OCI-LY1 (cell line): ENCODE data around the gene PAX5.

Experiments
- H2AFZ ChIP-seq: fragments of 200-600 bp; sonication (generic), shearing (Covaris generic); 2 replicates; pipeline ENCODE4 v1.6.0; 2014; ENCODE audit warnings: antibody characterized with exemption, mild to moderate bottlenecking, low read length
- H3F3A ChIP-seq: fragments of 200-600 bp; sonication (generic), shearing (Covaris generic); 2 replicates; pipeline ENCODE4 v1.6.0; 2014; ENCODE audit warnings: mild to moderate bottlenecking, antibody characterized with exemption, low read length, moderate library complexity; ENCODE audit not compliant: insufficient read depth
- H3K27ac ChIP-seq: fragments of 200-600 bp; sonication (generic); 2 replicates; pipeline ENCODE4 v1.5.1; 2014; ENCODE audit warnings: low read length, mixed run types, mild to moderate bottlenecking, low read depth; ENCODE audit not compliant: poor library complexity, severe bottlenecking
- H3K27me3 ChIP-seq: fragments of 200-600 bp; sonication (generic); 2 replicates; pipeline ENCODE4 v1.6.0; 2014; ENCODE audit warnings: antibody characterized with exemption, mild to moderate bottlenecking, low read length, moderate library complexity; ENCODE audit not compliant: insufficient read depth
- H3K36me3 ChIP-seq: fragments of 200-600 bp; sonication (generic); 2 replicates; pipeline ENCODE4 v1.6.1; 2014; ENCODE audit warnings: mild to moderate bottlenecking, antibody characterized with exemption, low read length, moderate library complexity, mixed read lengths; ENCODE audit not compliant: insufficient read depth
- H3K4me1 ChIP-seq: fragments of 200-600 bp; sonication (generic); 2 replicates; pipeline ENCODE4 v1.5.1; 2014; ENCODE audit warnings: mild to moderate bottlenecking, low read length, moderate library complexity; ENCODE audit not compliant: insufficient read depth, severe bottlenecking
- H3K4me2 ChIP-seq: fragments of 200-600 bp; sonication (generic), shearing (Covaris generic); 2 replicates; pipeline ENCODE4 v1.6.1; 2014; ENCODE audit warnings: low read length
- H3K4me3 ChIP-seq: fragments of 200-600 bp; sonication (generic); 2 replicates; pipeline ENCODE4 v1.5.1; 2014; ENCODE audit warnings: low read length, low read depth, mild to moderate bottlenecking, mixed read lengths; ENCODE audit not compliant: poor library complexity, severe bottlenecking
- H3K79me2 ChIP-seq: fragments of 200-600 bp; shearing (Covaris generic); 2 replicates; pipeline ENCODE4 v1.6.1; 2016; ENCODE audit warnings: mixed run types, low read length, mixed read lengths; ENCODE audit not compliant: insufficient read depth
- H3K9ac ChIP-seq: fragments of 200-600 bp; sonication (generic), shearing (Covaris generic); 2 replicates; pipeline ENCODE4 v1.6.1; 2014; ENCODE audit warnings: mild to moderate bottlenecking, low read length, mixed read lengths
- H3K9me2 ChIP-seq: fragments of 200-600 bp; sonication (generic), shearing (Covaris generic); 2 replicates; pipeline ENCODE4 v1.6.1; 2014; ENCODE audit warnings: low read depth, mild to moderate bottlenecking, low read length, mixed read lengths
- H3K9me3 ChIP-seq: fragments of 200-600 bp; shearing (Covaris generic); 2 replicates; pipeline ENCODE4 v1.6.1; 2014; ENCODE audit warnings: low read length, mixed read lengths
- H4K20me1 ChIP-seq: fragments of 200-600 bp; sonication (generic), shearing (Covaris generic); 2 replicates; pipeline ENCODE4 v1.6.0; 2016; ENCODE audit warnings: mild to moderate bottlenecking, low read length; ENCODE audit not compliant: insufficient read depth
- CTCF ChIP-seq: fragments of 200-600 bp; sonication (generic), shearing (Covaris generic); IDR thresholded peaks from 2 replicates; pipeline ENCODE4 v1.5.1; 2017; ENCODE audit warnings: mild to moderate bottlenecking, antibody characterized with exemption, low read length, moderate library complexity, mixed read lengths
- EZH2 ChIP-seq: fragments of 200-600 bp; sonication (generic), shearing (Covaris generic); IDR thresholded peaks from 2 replicates; pipeline ENCODE4 v1.8.0; 2017; ENCODE audit warnings: borderline replicate concordance, mixed run types, mild to moderate bottlenecking, antibody characterized with exemption, low read length, moderate library complexity, mixed read lengths

PAX5 gene

GRCh38 chr9:37030611-37030939 lies 3.5 kb downstream of the PAX5 start:
- no peaks in the 10 kb centered on the region for H3K9me2 ChIP-seq
- peak overlapping the region; percentile 82 for H3K4me3 ChIP-seq
- peaks cover 5% of the 10 kb centered on the region; the same call in 1 of the 2 replicates for H3F3A ChIP-seq
- no peak overlapping the region for H2AFZ ChIP-seq
- peaks cover 12% of the 10 kb centered on the region for H3K36me3 ChIP-seq
- peak overlapping the region; percentile 97 for H3K27ac ChIP-seq
- TF ChIP-seq CTCF (no peak), EZH2 (no peak)
- peak overlapping the region; percentile 94 for H3K9ac ChIP-seq
- peaks cover 60% of the 10 kb centered on the region for H3K79me2 ChIP-seq
- H4K20me1 ChIP-seq, result no peaks in the 10 kb centered on the region
- no peaks in the 10 kb centered on the region for H3K9me3 ChIP-seq
- peaks cover 70% of the 10 kb centered on the region for H3K4me1 ChIP-seq
- H3K27me3 ChIP-seq, result no peaks in the 10 kb centered on the region
- peak overlapping the region; percentile 88 for H3K4me2 ChIP-seq

GRCh38 chr9:37029776-37030610 lies 4.1 kb downstream of the PAX5 start:
- H3K27me3 ChIP-seq, result no peaks in the 10 kb centered on the region
- H3K79me2 ChIP-seq, result peaks cover 65% of the 10 kb centered on the region
- no peak overlapping the region for H2AFZ ChIP-seq
- peaks cover 5% of the 10 kb centered on the region; the same call in 1 of the 2 replicates for H3F3A ChIP-seq
- no peaks in the 10 kb centered on the region for H4K20me1 ChIP-seq
- no peaks in the 10 kb centered on the region for H3K9me2 ChIP-seq
- peaks cover 70% of the 10 kb centered on the region for H3K4me1 ChIP-seq
- H3K4me2 ChIP-seq, result peak overlapping the region; percentile 88
- peaks cover 18% of the 10 kb centered on the region for H3K36me3 ChIP-seq
- H3K9ac ChIP-seq, result peak overlapping the region; percentile 94
- no peaks in the 10 kb centered on the region for H3K9me3 ChIP-seq
- peak overlapping the region; percentile 82 for H3K4me3 ChIP-seq
- TF ChIP-seq EZH2 (no peak), CTCF (no peak)
- H3K27ac ChIP-seq, result peak overlapping the region; percentile 97

- TF ChIP-seq EZH2, result no peak
- peak; percentile 58 for TF ChIP-seq CTCF
- Histone ChIP-seq H3K4me3 (peak overlapping the region; percentile 82), H3K4me1 (peaks cover 73% of the 10 kb centered on the region), H3F3A (peaks cover 5% of the 10 kb centered on the region; the same call in 1 of the 2 replicates), H3K4me2 (peak overlapping the region; percentile 88), H2AFZ (no peak overlapping the region), H3K27me3 (no peaks in the 10 kb centered on the region), H3K27ac (peak overlapping the region; percentile 97), H3K9me3 (no peaks in the 10 kb centered on the region), H3K9me2 (no peaks in the 10 kb centered on the region), H3K79me2 (peaks cover 72% of the 10 kb centered on the region), H3K36me3 (peaks cover 24% of the 10 kb centered on the region), H3K9ac (peak overlapping the region; percentile 94), H4K20me1 (no peaks in the 10 kb centered on the region)
Measured at GRCh38 chr9:37029304-37029775, 4.7 kb downstream of the PAX5 start.
